Medulla oblongata (tissue), 1 donor: ENCODE results near the gene KLHL41.
A peak's percentile ranks its signal among the peaks of the same experiment; 100 is the strongest.
"Not testable (repeated sequence)": the region's sequence is repeated elsewhere in the genome, so short reads cannot be mapped to it uniquely, and the experiment has no call there.

Experiments
- DNase-seq: peaks from one replicate; pipeline ENCODE4 v3.0.0-alpha.2; 2015; ENCODE audit errors: extremely low spot score

The KLHL41 gene

GRCh38 chr2:169572189-169572588 lies 62.7 kb downstream of the KLHL41 start:
- no peak for DNase-seq

- DNase-seq = no peak
Measured at GRCh38 chr2:169572821-169573159, 63.3 kb downstream of the KLHL41 start.

- DNase-seq = peak; percentile 97
Measured at GRCh38 chr2:169573160-169573973, 63.9 kb downstream of the KLHL41 start, which contains the start of gene FASTKD1. TSS of gene FASTKD1 (minus strand) at chr2:169573865. CDS start at chr2:169572029, 1,836 bp downstream.

- DNase-seq = no peak
Measured at GRCh38 chr2:169573974-169574299, 64.4 kb downstream of the KLHL41 start.

GRCh38 chr2:169574539-169574938 lies 65.0 kb downstream of the KLHL41 start:
- not testable (repeated sequence) for DNase-seq

- DNase-seq = not testable (repeated sequence)
Measured at GRCh38 chr2:169575264-169575663, 65.8 kb downstream of the KLHL41 start.
